ENCODE results near the gene HERC6. TPM values are rescaled to one million over a fixed set of nuclear protein-coding genes. Genes with fewer than 3 reads are reported as not detected.
"Not testable (repeated sequence)": the region's sequence is repeated elsewhere in the genome, so short reads cannot be mapped to it uniquely, and the experiment has no call there.

Gene HERC6
- total RNA-seq, 1 donor, result 21.0 TPM

GRCh38 chr4:88443486-88443885, 64.8 kb downstream of the HERC6 start:
- no peak for DNase-seq (ENCODE audit: low read depth in 2 of 3, low spot score in 2 of 3)

- DNase-seq (ENCODE audit: low read depth in 2 of 3, low spot score in 2 of 3), result no peak
Measured at GRCh38 chr4:88445252-88445651, 66.6 kb downstream of the HERC6 start.

- no peak for DNase-seq (ENCODE audit: low read depth in 2 of 3, low spot score in 2 of 3)
Measured at GRCh38 chr4:88446124-88446523, 67.5 kb downstream of the HERC6 start.

GRCh38 chr4:88447371-88448095, 68.9 kb downstream of the HERC6 start:
- DNase-seq (ENCODE audit: low read depth in 2 of 3, low spot score in 2 of 3), result no peak

GRCh38 chr4:88448211-88448765, 69.6 kb downstream of the HERC6 start:
- not testable (repeated sequence) for DNase-seq (ENCODE audit: low read depth in 2 of 3, low spot score in 2 of 3)

GRCh38 chr4:88448889-88449288, 70.2 kb downstream of the HERC6 start:
- DNase-seq (ENCODE audit: low read depth in 2 of 3, low spot score in 2 of 3), result no peak

- DNase-seq (ENCODE audit: low read depth in 2 of 3, low spot score in 2 of 3), result no peak
Measured at GRCh38 chr4:88449290-88449689, 70.6 kb downstream of the HERC6 start.

GRCh38 chr4:88451205-88451604, 72.6 kb downstream of the HERC6 start:
- no peak for DNase-seq (ENCODE audit: low read depth in 2 of 3, low spot score in 2 of 3)

GRCh38 chr4:88452912-88453311, 74.3 kb downstream of the HERC6 start:
- no peak for DNase-seq (ENCODE audit: low read depth in 2 of 3, low spot score in 2 of 3)

- peak; percentile 86 to 98 (median 94) for DNase-seq (ENCODE audit: low read depth in 2 of 3, low spot score in 2 of 3)
Measured at GRCh38 chr4:88456670-88457306, 78.1 kb downstream of the HERC6 start, which contains the start of gene HERC5. TSS of gene HERC5 (plus strand) at chr4:88457119. CDS start at chr4:88457270, 151 bp downstream.

GRCh38 chr4:88457307-88458103, 78.9 kb downstream of the HERC6 start:
- peak in 2 of 3 donors; percentile 4 to 45 for DNase-seq (ENCODE audit: low read depth in 2 of 3, low spot score in 2 of 3)

GRCh38 chr4:88458104-88458740, 79.6 kb downstream of the HERC6 start:
- peak in 1 of 3 donors; percentile 25 for DNase-seq (ENCODE audit: low read depth in 2 of 3, low spot score in 2 of 3)

GRCh38 chr4:88465653-88466192, 87.1 kb downstream of the HERC6 start:
- DNase-seq (ENCODE audit: low read depth in 2 of 3, low spot score in 2 of 3), result no peak

- DNase-seq (ENCODE audit: low read depth in 2 of 3, low spot score in 2 of 3), result no peak
Measured at GRCh38 chr4:88467392-88467791, 88.7 kb downstream of the HERC6 start.

- no peak for DNase-seq (ENCODE audit: low read depth in 2 of 3, low spot score in 2 of 3)
Measured at GRCh38 chr4:88477229-88477860, 98.7 kb downstream of the HERC6 start.

- DNase-seq (ENCODE audit: low read depth in 2 of 3, low spot score in 2 of 3), result no peak
Measured at GRCh38 chr4:88478247-88478646, 99.6 kb downstream of the HERC6 start.

GRCh38 chr4:88481537-88481936, 102.9 kb downstream of the HERC6 start:
- no peak for DNase-seq (ENCODE audit: low read depth in 2 of 3, low spot score in 2 of 3)

- peak in 1 of 3 donors; percentile 40 for DNase-seq (ENCODE audit: low read depth in 2 of 3, low spot score in 2 of 3)
Measured at GRCh38 chr4:88489100-88489761, 110.6 kb downstream of the HERC6 start.

Data from hematopoietic multipotent progenitor cell (in vitro differentiated cells).